NCI-H1694 (cell line): ENCODE measurements around the gene SMC6.
A peak's percentile ranks its signal among the peaks of the same experiment; 100 is the strongest.

Experiments
- DNase-seq: peaks from one replicate; lab custom pipeline; 2025; lab: John Stamatoyannopoulos, UW

The SMC6 gene

GRCh38 chr2:17762451-17762850 is 8.8 kb upstream of the SMC6 start:
- no peak for DNase-seq

- DNase-seq: no peak
Measured at GRCh38 chr2:17759805-17760204, 6.2 kb upstream of the SMC6 start.

GRCh38 chr2:17758118-17758517 is 4.5 kb upstream of the SMC6 start:
- DNase-seq: no peak

- DNase-seq: peak; percentile 83
Measured at GRCh38 chr2:17757321-17757720, 3.7 kb upstream of the SMC6 start.

- DNase-seq: peak; percentile 40
Measured at GRCh38 chr2:17756668-17757067, 3.1 kb upstream of the SMC6 start.

GRCh38 chr2:17754773-17755425 is 1.3 kb upstream of the SMC6 start:
- DNase-seq: peak; percentile 40

GRCh38 chr2:17752892-17753802 is 463 bp downstream of the SMC6 start:
- peak; percentile 38 for DNase-seq

GRCh38 chr2:17752246-17752645 is 1.4 kb downstream of the SMC6 start:
- DNase-seq: no peak

- no peak for DNase-seq
Measured at GRCh38 chr2:17749753-17750438, 3.7 kb downstream of the SMC6 start.

- no peak for DNase-seq
Measured at GRCh38 chr2:17748745-17749144, 4.9 kb downstream of the SMC6 start.

- DNase-seq: no peak
Measured at GRCh38 chr2:17747684-17748452, 5.7 kb downstream of the SMC6 start.

GRCh38 chr2:17740203-17740602 is 13.4 kb downstream of the SMC6 start:
- DNase-seq: no peak

- DNase-seq: no peak
Measured at GRCh38 chr2:17736989-17737388, 16.6 kb downstream of the SMC6 start.

- DNase-seq: no peak
Measured at GRCh38 chr2:17735864-17736263, 17.7 kb downstream of the SMC6 start.

- no peak for DNase-seq
Measured at GRCh38 chr2:17733599-17733998, 20.0 kb downstream of the SMC6 start.

- no peak for DNase-seq
Measured at GRCh38 chr2:17729880-17730279, 23.7 kb downstream of the SMC6 start.

GRCh38 chr2:17728210-17728609 is 25.4 kb downstream of the SMC6 start:
- no peak for DNase-seq

GRCh38 chr2:17719562-17720371 is 33.8 kb downstream of the SMC6 start:
- DNase-seq: peak; percentile 44

GRCh38 chr2:17718689-17719088 is 34.9 kb downstream of the SMC6 start:
- DNase-seq: no peak

GRCh38 chr2:17717666-17718065 is 35.9 kb downstream of the SMC6 start:
- no peak for DNase-seq

- no peak for DNase-seq
Measured at GRCh38 chr2:17713291-17713690, 40.3 kb downstream of the SMC6 start.
